Hindlimb muscle (tissue), 1 donor: ENCODE data around the gene POC1A. TPM values are rescaled to one million over a fixed set of nuclear protein-coding genes. Genes with fewer than 3 reads are reported as not detected.

Source experiments
- DNase-seq: peaks from one replicate; pipeline ENCODE4 v3.0.0-alpha.2; 2013
- polyA plus RNA-seq: library from polyadenylated mRNA; unstranded; fragments of 120-200 nt; gene quantifications from one replicate; pipeline ENCODE4 v1.2.1, GENCODE V29; 2013; ENCODE audit not compliant: insufficient read length

POC1A gene
- polyA plus RNA-seq, 1 donor, result 4.2 TPM

GRCh38 chr3:52063026-52063723 lies 91.0 kb downstream of the POC1A start:
- DNase-seq, result no peak

DNA sequence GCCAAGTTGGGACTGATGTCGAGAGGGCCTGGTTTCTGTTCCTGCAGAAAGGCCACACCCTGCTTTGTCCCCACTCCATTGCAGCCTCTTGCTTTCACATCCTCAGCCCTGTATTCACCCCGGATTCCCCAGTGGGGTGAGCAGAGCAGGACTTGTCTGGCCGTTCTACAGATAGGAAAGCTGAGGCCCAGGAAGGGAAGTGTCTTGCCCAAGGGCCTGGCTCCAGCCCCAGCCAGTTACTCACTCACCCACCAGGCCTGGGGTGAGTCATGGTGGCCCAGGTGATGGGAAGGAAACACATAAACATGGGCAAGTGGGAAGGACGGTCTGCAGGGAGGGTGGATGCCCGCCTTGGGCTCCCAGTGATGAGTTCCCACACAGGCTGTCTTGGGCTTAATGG lies 91.7 kb downstream of the POC1A start:
- DNase-seq, result no peak

DNA sequence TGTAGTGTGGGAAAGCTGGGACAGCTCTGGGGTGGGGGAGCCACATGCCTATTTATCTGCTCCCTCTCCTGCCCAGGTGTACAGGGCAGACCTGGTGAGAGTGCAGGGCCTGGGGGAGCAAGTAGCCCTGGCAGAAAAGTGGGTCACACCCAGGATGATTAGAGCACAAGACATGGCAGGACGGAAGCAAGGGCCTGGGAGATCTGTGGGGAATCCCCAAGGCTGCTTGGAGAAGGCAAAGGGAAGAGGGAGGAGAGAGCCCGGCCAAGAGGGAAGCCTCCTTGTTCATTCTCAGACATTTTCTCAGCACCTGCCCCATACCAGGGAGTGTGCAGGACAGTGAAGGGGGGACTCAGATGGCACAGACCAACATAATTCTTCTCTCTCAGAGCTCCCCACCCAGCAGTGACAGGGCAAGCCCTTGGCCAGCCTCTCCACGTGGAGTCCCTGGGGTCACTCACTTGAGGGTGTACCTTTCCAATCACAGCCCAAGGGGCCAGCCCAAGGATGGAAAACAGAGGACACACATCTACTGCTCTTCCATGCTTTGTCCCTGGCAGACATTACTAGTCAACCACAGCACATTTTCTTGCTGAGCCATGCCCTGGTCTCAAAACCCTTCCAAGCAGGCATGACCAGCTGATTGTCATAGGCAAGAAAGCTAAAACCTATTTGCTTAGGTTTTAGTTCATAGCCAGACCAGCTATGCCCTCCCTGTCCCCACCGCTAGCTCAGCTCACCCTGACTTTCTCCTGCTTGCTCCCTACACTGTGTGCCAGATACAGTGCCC lies 92.9 kb downstream of the POC1A start:
- no peak for DNase-seq

DNA sequence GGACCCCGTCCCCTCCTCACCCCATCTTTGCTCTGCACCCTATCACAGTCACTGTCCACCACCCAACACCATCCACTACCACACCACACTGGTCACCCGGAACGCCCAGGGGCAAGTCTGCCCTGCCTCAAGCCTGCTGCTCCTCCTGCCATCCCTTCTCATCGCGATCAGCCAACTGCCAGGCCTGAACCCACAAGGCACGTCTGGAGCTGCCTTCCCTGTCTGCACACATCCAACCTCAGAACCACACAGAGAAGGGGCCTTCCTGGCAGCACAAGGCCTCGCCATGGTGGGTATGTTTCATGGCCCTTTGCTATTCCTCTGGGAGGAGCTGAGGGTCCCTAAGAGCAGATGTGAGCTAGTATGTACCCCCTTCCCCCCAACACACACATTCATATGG lies 94.4 kb downstream of the POC1A start:
- no peak for DNase-seq

- DNase-seq, result no peak
These were observed 96.3 kb downstream of the POC1A start for GRCh38 chr3:52057812-52058495.

DNA sequence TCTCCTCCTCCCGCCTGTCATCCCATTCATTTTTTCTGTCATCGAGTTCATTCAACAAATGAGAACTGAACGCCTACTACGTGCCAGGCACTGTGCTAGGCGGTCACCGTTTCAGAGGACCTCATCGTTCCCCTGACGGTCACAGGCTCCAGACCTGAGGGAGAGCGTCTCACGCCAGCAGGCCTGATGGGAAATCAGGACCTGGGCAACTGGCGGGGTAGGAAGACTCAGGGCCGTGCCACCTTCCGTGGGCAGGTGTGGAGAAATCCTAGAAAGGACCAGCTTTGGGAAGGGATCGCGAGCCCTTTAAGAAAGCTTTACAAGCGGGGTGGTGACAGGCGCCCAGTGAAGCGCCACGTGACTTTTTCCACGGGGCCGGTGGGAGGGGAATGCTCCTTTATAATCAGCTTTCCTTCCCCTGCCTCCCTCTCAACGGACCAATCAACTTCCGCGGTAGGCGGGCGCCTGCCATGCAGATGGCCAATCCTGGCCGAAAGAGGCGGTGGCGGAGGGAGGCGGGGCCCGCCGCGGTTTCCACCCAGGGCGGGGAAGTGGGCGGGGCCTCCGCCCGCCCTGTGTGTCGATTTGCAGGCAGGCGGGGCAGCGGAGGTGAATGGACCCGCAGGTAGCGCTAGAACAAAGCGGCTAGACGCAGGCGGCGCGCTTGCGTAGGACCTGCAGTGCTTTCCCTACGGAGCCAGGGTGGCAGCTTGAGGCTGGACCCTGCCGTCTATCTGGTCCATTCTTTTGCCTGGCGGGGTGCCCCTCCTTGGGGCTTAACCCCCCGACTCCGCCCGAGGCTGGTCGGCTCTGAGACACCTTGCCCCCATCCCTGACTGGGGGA lies 97.0 kb downstream of the POC1A start:
- peak; percentile 99 for DNase-seq

GRCh38 chr3:52056521-52056967 lies 97.7 kb downstream of the POC1A start, which contains the start of gene DUSP7:
Gene DUSP7, minus strand, starts transcription at chr3:52056571. Its CDS starts 205 bp downstream, at chr3:52056366.
- DNase-seq, result peak; percentile 87

DNA sequence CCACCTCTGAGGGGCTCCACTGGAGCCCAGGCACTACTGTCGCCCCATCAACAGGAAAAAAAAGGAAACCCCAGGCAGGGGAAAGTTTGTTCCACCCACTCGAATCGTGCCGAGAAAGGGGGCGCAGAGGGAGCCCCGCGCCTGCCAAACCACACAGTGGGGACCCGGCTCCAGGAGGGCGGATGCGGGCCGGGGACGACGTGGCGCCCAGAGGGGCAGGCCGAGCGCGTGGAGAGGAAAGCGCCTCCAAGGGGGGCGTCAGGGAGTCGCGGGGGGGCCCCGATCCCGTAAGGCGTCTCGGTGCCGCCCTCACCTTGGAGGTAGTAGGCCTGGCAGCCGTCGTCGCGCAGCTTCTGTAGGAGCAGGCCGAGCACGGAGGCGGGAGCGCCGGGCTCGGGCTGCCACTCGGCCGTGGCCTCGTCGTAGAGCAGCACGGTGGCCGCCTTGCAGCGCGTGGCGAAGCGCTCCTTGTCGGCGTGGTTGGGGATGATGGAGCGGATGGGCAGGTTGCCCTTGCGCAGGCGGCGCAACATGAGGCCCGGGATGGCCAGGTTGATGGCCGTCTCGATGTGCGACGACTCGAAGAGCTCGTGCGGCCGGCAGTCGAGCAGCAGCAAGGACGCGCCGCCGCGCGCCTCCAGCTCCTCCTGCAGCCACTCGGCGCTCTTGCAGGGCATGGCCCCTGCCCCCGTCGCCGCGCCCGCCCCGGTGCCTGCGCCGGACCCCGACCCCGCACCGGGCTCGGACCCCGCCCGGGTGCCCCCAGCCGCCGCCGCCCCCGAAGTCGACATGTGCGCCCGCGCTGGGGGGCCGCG lies 98.5 kb downstream of the POC1A start:
- no peak for DNase-seq

- no peak for DNase-seq
These were observed 99.3 kb downstream of the POC1A start for GRCh38 chr3:52054661-52055511.

- DNase-seq, result no peak
These were observed 100.6 kb downstream of the POC1A start for GRCh38 chr3:52053307-52054304.

DNA sequence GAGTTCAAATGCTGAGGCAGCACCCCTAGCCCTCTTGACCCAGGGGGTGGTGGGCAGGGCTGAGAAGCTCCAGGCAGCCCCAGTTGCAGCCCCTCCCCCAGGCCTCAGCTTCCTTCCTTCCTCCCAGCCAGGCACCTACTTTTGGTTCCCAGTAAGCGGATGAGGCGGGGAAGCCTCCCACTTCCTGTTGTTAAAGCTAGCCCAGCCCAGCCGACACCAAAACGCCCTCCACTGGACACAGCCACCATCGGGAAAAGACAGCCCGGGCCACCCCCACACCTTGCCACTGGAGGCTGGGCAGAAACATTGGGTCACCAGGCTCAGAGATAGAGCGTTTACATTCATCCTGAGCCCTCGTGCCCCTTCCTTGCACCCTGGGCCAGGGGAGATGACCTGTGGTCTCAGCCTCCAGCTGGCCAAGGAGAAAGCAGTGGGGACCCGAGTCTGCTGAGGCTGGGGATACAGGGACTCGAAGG lies 101.4 kb downstream of the POC1A start:
- DNase-seq, result peak; percentile 73

- DNase-seq, result no peak
These were observed 102.8 kb downstream of the POC1A start for GRCh38 chr3:52051444-52051843.

DNA sequence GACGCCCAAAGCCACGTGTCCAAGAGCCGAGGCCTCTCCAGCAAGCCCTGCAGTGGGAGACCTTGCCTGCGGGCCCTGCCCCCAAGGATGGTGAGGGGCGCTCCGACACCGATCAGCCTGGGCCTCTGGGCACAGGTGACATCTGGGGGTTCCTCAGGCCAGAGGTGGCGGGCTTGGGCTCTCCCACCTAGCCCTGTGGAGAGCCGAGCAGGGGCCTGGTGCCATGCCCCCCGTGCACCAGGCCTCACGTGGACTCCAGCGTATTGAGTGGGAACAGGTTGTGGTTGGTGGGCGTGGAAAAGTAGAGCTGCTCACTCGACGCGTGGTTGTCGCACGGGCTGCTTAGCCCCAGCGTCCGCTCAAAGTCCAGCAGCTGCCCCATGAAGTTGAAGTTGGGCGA lies 103.7 kb downstream of the POC1A start:
- DNase-seq, result no peak

DNA sequence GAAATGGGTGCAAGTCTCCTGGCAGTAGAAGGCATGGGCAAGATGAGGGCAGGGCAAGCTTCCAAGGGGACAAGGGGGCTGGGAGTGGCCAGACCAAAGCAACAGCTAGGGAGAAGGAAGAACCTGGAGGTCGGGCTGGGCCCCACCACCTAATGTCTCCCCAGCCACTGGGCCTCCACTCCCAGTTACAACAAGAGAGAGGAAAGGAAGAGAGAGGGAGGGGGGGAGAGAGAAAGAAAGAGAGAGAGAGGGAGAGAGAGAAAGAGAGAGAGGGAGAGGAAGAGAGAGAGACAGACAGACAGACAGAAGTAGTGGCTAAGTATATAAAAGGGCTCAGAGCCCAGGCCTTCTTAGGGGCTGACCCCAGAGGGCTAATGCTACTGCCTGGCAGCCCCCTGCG lies 104.7 kb downstream of the POC1A start:
- no peak for DNase-seq

DNA sequence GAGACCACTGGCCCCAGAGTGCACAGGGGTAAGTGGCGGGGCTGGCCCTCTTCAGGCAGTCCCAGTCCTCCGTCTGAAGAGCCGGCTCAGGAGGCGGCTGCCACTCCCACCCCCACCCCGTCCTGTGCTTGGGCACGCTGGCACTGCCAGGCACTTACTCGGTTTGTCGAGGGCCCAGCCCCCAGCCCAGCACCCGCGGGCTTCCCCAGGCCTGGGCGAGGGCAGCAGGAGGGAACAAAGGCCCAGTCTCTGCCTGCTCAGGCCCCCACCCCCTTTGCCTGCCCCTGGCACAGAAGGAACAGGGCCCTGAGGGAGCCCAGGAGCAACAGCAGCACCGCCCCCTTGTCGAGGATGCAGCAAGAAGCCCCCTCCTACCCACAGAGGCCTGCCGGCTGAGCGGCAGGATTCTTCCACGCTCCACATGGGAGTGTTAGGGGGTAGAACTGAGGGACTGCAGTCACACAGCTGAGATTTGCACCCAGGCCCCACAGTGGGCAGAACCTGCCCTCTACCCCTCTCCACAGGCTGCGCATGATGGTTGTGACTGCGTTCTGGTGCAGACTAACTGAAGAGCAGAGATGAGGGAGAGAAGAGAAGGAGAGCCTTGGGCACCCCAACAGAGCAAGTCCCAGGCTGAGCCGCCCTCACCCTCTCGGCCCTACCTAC lies 106.8 kb downstream of the POC1A start:
- no peak for DNase-seq

- DNase-seq, result no peak
These were observed 107.4 kb downstream of the POC1A start for GRCh38 chr3:52046902-52047239.

GRCh38 chr3:52046186-52046901 lies 107.9 kb downstream of the POC1A start:
- DNase-seq, result no peak
